Activated naive CD4-positive, alpha-beta T cell treated with anti-CD3 and anti-CD28 coated beads, Interleukin-2, amount 10 ng/mL, durations not matched to agents 7 days and 5 days (primary cell): ENCODE results near the gene SLC24A4.
A peak's percentile ranks its signal among the peaks of the same experiment; 100 is the strongest.

Experiments
- CTCF ChIA-PET: fragments of 350-600 bp; sonication (Branson Sonifier 250); formaldehyde crosslinking; loops from one replicate; lab custom pipeline; 2021; ENCODE audit warnings: antibody characterized with exemption; lab: Charles Lee
- DNase-seq: peaks from one replicate; pipeline ENCODE4 v3.0.0-alpha.2; 2020
- H3K27ac Mint-ChIP-seq: one replicate; pipeline ENCODE4 v1.8.0; 2021; ENCODE audit warnings: mild to moderate bottlenecking, moderate library complexity, mixed read lengths
- H3K27me3 Mint-ChIP-seq: one replicate; pipeline ENCODE4 v1.8.0; 2021; ENCODE audit warnings: mild to moderate bottlenecking, mixed read lengths
- H3K36me3 Mint-ChIP-seq: one replicate; pipeline ENCODE4 v1.8.0; 2021; ENCODE audit warnings: mixed read lengths
- H3K4me1 Mint-ChIP-seq: one replicate; pipeline ENCODE4 v1.8.0; 2021; ENCODE audit warnings: mixed read lengths
- H3K4me3 Mint-ChIP-seq: one replicate; pipeline ENCODE4 v1.8.0; 2021; ENCODE audit warnings: mild to moderate bottlenecking, moderate library complexity, mixed read lengths
- H3K9me3 Mint-ChIP-seq: one replicate; pipeline ENCODE4 v1.8.0; 2021; ENCODE audit warnings: mixed read lengths

The SLC24A4 gene

GRCh38 chr14:92519246-92520101 lies 196.5 kb downstream of the SLC24A4 start:
- no peaks in the 10 kb centered on the region for H3K36me3 Mint-ChIP-seq
- H3K27me3 Mint-ChIP-seq, result peaks cover 57% of the 10 kb centered on the region
- H3K27ac Mint-ChIP-seq, result peak overlapping the region; percentile 43
- no peak overlapping the region for H3K4me3 Mint-ChIP-seq
- H3K4me1 Mint-ChIP-seq, result peaks cover 25% of the 10 kb centered on the region
- H3K9me3 Mint-ChIP-seq, result no peaks in the 10 kb centered on the region
- CTCF ChIA-PET, result no interaction called here
- DNase-seq, result peak; percentile 19

GRCh38 chr14:92520102-92521057 lies 197.4 kb downstream of the SLC24A4 start:
- no peaks in the 10 kb centered on the region for H3K36me3 Mint-ChIP-seq

GRCh38 chr14:92521058-92521415 lies 198.1 kb downstream of the SLC24A4 start:
- CTCF ChIA-PET, result no interaction called here
- no peak for DNase-seq
- Mint-ChIP-seq H3K4me3 (no peak overlapping the region), H3K36me3 (no peaks in the 10 kb centered on the region), H3K9me3 (no peaks in the 10 kb centered on the region), H3K27ac (no peak overlapping the region), H3K27me3 (peaks cover 41% of the 10 kb centered on the region), H3K4me1 (peaks cover 23% of the 10 kb centered on the region)

More at GRCh38 chr14:92520102-92521057, 197.4 kb downstream of the SLC24A4 start:
- CTCF ChIA-PET, result no interaction called here
- Mint-ChIP-seq H3K9me3 (no peaks in the 10 kb centered on the region), H3K4me1 (peaks cover 26% of the 10 kb centered on the region), H3K27me3 (peaks cover 48% of the 10 kb centered on the region), H3K4me3 (no peak overlapping the region), H3K27ac (no peak overlapping the region)
- peak; percentile 0 for DNase-seq

GRCh38 chr14:92523752-92524151 lies 200.8 kb downstream of the SLC24A4 start:
- no peak for DNase-seq
- peaks cover 19% of the 10 kb centered on the region for H3K27me3 Mint-ChIP-seq
- no peaks in the 10 kb centered on the region for H3K36me3 Mint-ChIP-seq
- H3K4me3 Mint-ChIP-seq, result no peak overlapping the region
- H3K9me3 Mint-ChIP-seq, result no peaks in the 10 kb centered on the region
- H3K4me1 Mint-ChIP-seq, result peaks cover 9% of the 10 kb centered on the region
- no peak overlapping the region for H3K27ac Mint-ChIP-seq
- CTCF ChIA-PET, result no interaction called here

GRCh38 chr14:92524602-92525185 lies 201.7 kb downstream of the SLC24A4 start:
- peaks cover 12% of the 10 kb centered on the region for H3K27me3 Mint-ChIP-seq
- CTCF ChIA-PET, result no interaction called here
- H3K4me1 Mint-ChIP-seq, result peaks cover 7% of the 10 kb centered on the region
- no peak overlapping the region for H3K4me3 Mint-ChIP-seq
- H3K36me3 Mint-ChIP-seq, result no peaks in the 10 kb centered on the region
- no peaks in the 10 kb centered on the region for H3K9me3 Mint-ChIP-seq
- DNase-seq, result peak; percentile 18
- no peak overlapping the region for H3K27ac Mint-ChIP-seq

GRCh38 chr14:92525322-92526095 lies 202.5 kb downstream of the SLC24A4 start:
- H3K27ac Mint-ChIP-seq, result no peak overlapping the region
- no peaks in the 10 kb centered on the region for H3K36me3 Mint-ChIP-seq
- no peak for DNase-seq
- no peaks in the 10 kb centered on the region for H3K9me3 Mint-ChIP-seq
- CTCF ChIA-PET, result no interaction called here
- H3K4me1 Mint-ChIP-seq, result peaks cover 11% of the 10 kb centered on the region
- no peak overlapping the region for H3K4me3 Mint-ChIP-seq
- peaks cover 12% of the 10 kb centered on the region for H3K27me3 Mint-ChIP-seq

- no peak overlapping the region for H3K4me3 Mint-ChIP-seq
- H3K9me3 Mint-ChIP-seq, result no peaks in the 10 kb centered on the region
- DNase-seq, result no peak
- peaks cover 33% of the 10 kb centered on the region for H3K4me1 Mint-ChIP-seq
- H3K36me3 Mint-ChIP-seq, result no peaks in the 10 kb centered on the region
- no peak overlapping the region for H3K27ac Mint-ChIP-seq
- CTCF ChIA-PET, result no interaction called here
- peaks cover 2% of the 10 kb centered on the region for H3K27me3 Mint-ChIP-seq
Observed at GRCh38 chr14:92527721-92528120, 204.8 kb downstream of the SLC24A4 start.

GRCh38 chr14:92528486-92529100 lies 205.6 kb downstream of the SLC24A4 start:
- Mint-ChIP-seq H3K27ac (no peak overlapping the region), H3K36me3 (no peaks in the 10 kb centered on the region), H3K9me3 (no peaks in the 10 kb centered on the region), H3K4me1 (peaks cover 40% of the 10 kb centered on the region), H3K4me3 (no peak overlapping the region), H3K27me3 (peaks cover 4% of the 10 kb centered on the region)
- DNase-seq, result no peak
- CTCF ChIA-PET, result interaction anchor here (0.7 kb wide), 1 partner anchor 85 kb away, joined by 3 read pairs; no protein-coding TSS in a partner anchor

GRCh38 chr14:92529903-92530302 lies 206.9 kb downstream of the SLC24A4 start:
- H3K27ac Mint-ChIP-seq, result no peak overlapping the region
- CTCF ChIA-PET, result no interaction called here

GRCh38 chr14:92531106-92531873 lies 208.3 kb downstream of the SLC24A4 start:
- CTCF ChIA-PET, result no interaction called here
- Mint-ChIP-seq H3K4me3 (no peak overlapping the region), H3K9me3 (no peaks in the 10 kb centered on the region), H3K27me3 (peaks cover 4% of the 10 kb centered on the region), H3K36me3 (no peaks in the 10 kb centered on the region), H3K4me1 (peaks cover 57% of the 10 kb centered on the region), H3K27ac (peak overlapping the region; percentile 8)
- DNase-seq, result peak; percentile 19

More at GRCh38 chr14:92529903-92530302, 206.9 kb downstream of the SLC24A4 start:
- peaks cover 4% of the 10 kb centered on the region for H3K27me3 Mint-ChIP-seq
- H3K4me1 Mint-ChIP-seq, result peaks cover 47% of the 10 kb centered on the region
- H3K9me3 Mint-ChIP-seq, result no peaks in the 10 kb centered on the region
- no peak for DNase-seq
- no peaks in the 10 kb centered on the region for H3K36me3 Mint-ChIP-seq
- no peak overlapping the region for H3K4me3 Mint-ChIP-seq

GRCh38 chr14:92532490-92533163 lies 209.7 kb downstream of the SLC24A4 start:
- DNase-seq, result peak; percentile 16
- H3K4me3 Mint-ChIP-seq, result no peak overlapping the region
- H3K36me3 Mint-ChIP-seq, result no peaks in the 10 kb centered on the region
- H3K4me1 Mint-ChIP-seq, result peaks cover 61% of the 10 kb centered on the region
- no peak overlapping the region for H3K27ac Mint-ChIP-seq
- H3K27me3 Mint-ChIP-seq, result peaks cover 4% of the 10 kb centered on the region
- no peaks in the 10 kb centered on the region for H3K9me3 Mint-ChIP-seq
- CTCF ChIA-PET, result no interaction called here

- H3K27ac Mint-ChIP-seq, result peak overlapping the region; percentile 82
- peak; percentile 45 for DNase-seq
- H3K9me3 Mint-ChIP-seq, result no peaks in the 10 kb centered on the region
- CTCF ChIA-PET, result interaction anchor here (1.4 kb wide), 1 partner anchor 10 kb away, joined by 3 read pairs; no protein-coding TSS in a partner anchor
- H3K27me3 Mint-ChIP-seq, result peaks cover 4% of the 10 kb centered on the region
- H3K4me3 Mint-ChIP-seq, result peak overlapping the region; percentile 35
- no peaks in the 10 kb centered on the region for H3K36me3 Mint-ChIP-seq
- peaks cover 71% of the 10 kb centered on the region for H3K4me1 Mint-ChIP-seq
Observed at GRCh38 chr14:92534932-92535643, 212.1 kb downstream of the SLC24A4 start.
